DOHH2 (cell line): Measurements from ENCODE around the gene RASGEF1C.

ENCODE experiments used
- H3F3A ChIP-seq: fragments of 200-600 bp; sonication (generic), shearing (Covaris generic); 2 replicates; pipeline ENCODE4 v1.6.0; 2016; ENCODE audit warnings: antibody characterized with exemption, mild to moderate bottlenecking; ENCODE audit not compliant: control insufficient read depth, insufficient read depth
- H3K27ac ChIP-seq: fragments of 200-600 bp; sonication (generic); 2 replicates; pipeline ENCODE4 v1.5.1; 2014; ENCODE audit warnings: low read depth, mild to moderate bottlenecking, low read length, moderate library complexity
- H3K27me3 ChIP-seq: fragments of 200-600 bp; sonication (generic); 2 replicates; pipeline ENCODE4 v1.6.1; 2014; ENCODE audit warnings: mild to moderate bottlenecking, low read length, mixed read lengths; ENCODE audit not compliant: control insufficient read depth
- H3K36me3 ChIP-seq: fragments of 200-600 bp; sonication (generic); 2 replicates; pipeline ENCODE4 v1.6.1; 2014; ENCODE audit warnings: mild to moderate bottlenecking, low read length, moderate library complexity, mixed read lengths; ENCODE audit not compliant: control insufficient read depth
- H3K4me1 ChIP-seq: fragments of 200-600 bp; sonication (generic); 2 replicates; pipeline ENCODE4 v1.6.1; 2014; ENCODE audit warnings: mild to moderate bottlenecking, low read length, mixed read lengths; ENCODE audit not compliant: control insufficient read depth
- H3K4me2 ChIP-seq: fragments of 200-600 bp; sonication (generic); 2 replicates; pipeline ENCODE4 v1.6.0; 2014; ENCODE audit warnings: mild to moderate bottlenecking, low read length, moderate library complexity
- H3K4me3 ChIP-seq: fragments of 200-600 bp; sonication (generic); 2 replicates; pipeline ENCODE4 v1.5.1; 2014; ENCODE audit warnings: mild to moderate bottlenecking, low read length, mixed read lengths
- H3K79me2 ChIP-seq: fragments of 200-600 bp; sonication (generic); 2 replicates; pipeline ENCODE4 v1.6.1; 2014; ENCODE audit warnings: mild to moderate bottlenecking, low read length, mixed read lengths; ENCODE audit not compliant: control insufficient read depth
- H3K9me2 ChIP-seq: fragments of 200-600 bp; sonication (generic); replicated peaks from 2 replicates; pipeline ENCODE4 v1.6.1; 2014; ENCODE audit warnings: mild to moderate bottlenecking, low read length, mixed read lengths; ENCODE audit not compliant: control insufficient read depth
- H3K9me3 ChIP-seq: fragments of 200-600 bp; sonication (generic); 2 replicates; pipeline ENCODE4 v1.6.1; 2014; ENCODE audit warnings: antibody characterized with exemption, low read length, mixed read lengths; ENCODE audit not compliant: control insufficient read depth, insufficient read depth
- H4K20me1 ChIP-seq: fragments of 200-600 bp; sonication (generic); 2 replicates; pipeline ENCODE4 v1.6.0; 2014; ENCODE audit warnings: low read depth, mild to moderate bottlenecking, antibody characterized with exemption, low read length, moderate library complexity; ENCODE audit not compliant: control insufficient read depth, insufficient read depth
- EZH2phosphoT487 ChIP-seq: fragments of 200-600 bp; sonication (generic); IDR thresholded peaks from 2 replicates; pipeline ENCODE4 v1.6.1; 2017; ENCODE audit warnings: borderline replicate concordance, mild to moderate bottlenecking, antibody characterized with exemption, low read length, moderate library complexity, mixed read lengths
- TF ChIP-seq, protein P1 (sequence below): fragments of 200-600 bp; sonication (generic); IDR thresholded peaks from one replicate; pipeline ENCODE4 v1.5.1; 2014; ENCODE audit warnings: antibody characterized with exemption, mild to moderate bottlenecking, low read depth, low read length; ENCODE audit not compliant: poor library complexity, severe bottlenecking

Gene RASGEF1C

DNA sequence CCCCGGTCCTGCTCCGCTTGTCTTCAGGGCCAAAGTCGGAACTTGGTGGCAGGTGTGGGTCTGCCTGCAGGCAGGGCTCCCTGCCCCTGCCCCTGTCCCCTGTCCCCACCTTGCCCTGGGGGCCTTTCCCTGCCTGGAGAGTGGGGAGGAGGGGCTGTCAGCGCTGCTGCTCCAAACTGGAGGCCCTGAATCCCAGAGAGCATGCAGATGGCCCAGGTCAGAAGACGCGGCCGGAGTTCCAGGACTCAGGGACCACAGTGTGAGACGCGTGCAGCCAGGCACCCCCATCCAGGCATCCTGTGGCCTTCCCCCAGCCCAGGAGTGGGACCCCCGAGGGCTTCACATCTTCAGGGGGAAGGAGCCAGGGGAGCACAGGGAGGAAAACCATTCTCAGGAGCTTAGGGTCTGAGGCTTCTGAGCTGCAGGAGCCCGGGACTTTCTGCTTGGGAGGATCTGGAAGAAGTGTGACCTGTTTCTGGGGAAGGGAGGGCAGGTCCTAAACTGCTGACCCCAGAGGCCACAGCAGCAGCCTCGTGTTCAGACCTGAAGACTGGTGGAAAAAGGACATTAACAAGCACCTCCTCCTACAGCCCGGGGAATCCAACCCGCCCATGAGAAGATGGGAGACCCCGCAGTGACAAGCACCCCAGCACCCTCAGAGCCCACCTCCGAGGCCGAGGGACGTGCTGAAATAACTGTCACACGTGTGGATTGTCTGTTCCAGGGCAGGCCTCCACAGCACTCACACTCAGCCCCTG lies 38.0 kb downstream of the RASGEF1C start:
- Histone ChIP-seq H3K79me2 (no peaks in the 10 kb centered on the region), H3K4me2 (no peak overlapping the region), H3K36me3 (no peaks in the 10 kb centered on the region), H3K9me2 (no peaks in the 10 kb centered on the region), H3K4me1 (no peaks in the 10 kb centered on the region), H3K27ac (no peak overlapping the region), H3K27me3 (no peaks in the 10 kb centered on the region), H3K9me3 (no peaks in the 10 kb centered on the region), H4K20me1 (no peaks in the 10 kb centered on the region), H3F3A (no peaks in the 10 kb centered on the region), H3K4me3 (no peak overlapping the region)
- TF ChIP-seq EZH2phosphoT487: no peak
- TF ChIP-seq, protein P1, sequence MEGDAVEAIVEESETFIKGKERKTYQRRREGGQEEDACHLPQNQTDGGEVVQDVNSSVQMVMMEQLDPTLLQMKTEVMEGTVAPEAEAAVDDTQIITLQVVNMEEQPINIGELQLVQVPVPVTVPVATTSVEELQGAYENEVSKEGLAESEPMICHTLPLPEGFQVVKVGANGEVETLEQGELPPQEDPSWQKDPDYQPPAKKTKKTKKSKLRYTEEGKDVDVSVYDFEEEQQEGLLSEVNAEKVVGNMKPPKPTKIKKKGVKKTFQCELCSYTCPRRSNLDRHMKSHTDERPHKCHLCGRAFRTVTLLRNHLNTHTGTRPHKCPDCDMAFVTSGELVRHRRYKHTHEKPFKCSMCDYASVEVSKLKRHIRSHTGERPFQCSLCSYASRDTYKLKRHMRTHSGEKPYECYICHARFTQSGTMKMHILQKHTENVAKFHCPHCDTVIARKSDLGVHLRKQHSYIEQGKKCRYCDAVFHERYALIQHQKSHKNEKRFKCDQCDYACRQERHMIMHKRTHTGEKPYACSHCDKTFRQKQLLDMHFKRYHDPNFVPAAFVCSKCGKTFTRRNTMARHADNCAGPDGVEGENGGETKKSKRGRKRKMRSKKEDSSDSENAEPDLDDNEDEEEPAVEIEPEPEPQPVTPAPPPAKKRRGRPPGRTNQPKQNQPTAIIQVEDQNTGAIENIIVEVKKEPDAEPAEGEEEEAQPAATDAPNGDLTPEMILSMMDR: no peak

DNA sequence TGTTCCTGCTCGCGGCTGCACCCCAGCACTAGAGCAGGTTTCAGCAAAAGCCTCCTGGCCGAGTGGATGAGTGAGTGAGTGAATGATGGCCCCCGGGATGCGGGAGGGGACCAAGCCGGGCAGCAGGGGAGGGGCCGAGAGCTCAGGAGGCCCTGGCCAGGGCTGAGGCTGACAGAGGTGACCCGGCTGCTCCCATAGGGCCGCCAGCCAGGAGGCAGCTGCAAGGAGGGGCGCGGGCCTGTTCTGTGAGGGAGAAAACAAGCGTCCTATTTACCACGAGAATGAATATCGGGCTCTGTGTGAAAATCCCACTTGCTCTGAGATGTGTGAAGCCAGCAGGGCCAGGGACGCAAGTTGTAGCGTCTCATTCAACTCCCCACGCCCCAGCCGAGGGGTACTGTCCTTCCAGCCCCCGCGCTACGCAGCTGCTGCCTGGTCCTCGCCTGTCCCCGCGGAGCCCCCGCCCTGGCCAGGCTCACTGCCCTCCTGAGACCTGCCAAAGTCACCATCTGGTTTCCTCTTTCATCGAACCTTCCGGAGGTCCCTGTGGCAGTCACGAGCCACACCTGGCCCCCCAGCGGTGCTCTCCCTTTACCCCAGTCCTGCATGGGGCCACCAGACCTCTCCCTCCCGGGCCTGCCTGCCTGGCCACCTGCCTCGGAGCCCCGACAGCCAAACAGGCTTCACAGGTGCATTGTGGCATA lies 38.8 kb downstream of the RASGEF1C start:
- Histone ChIP-seq H3K4me1 (no peaks in the 10 kb centered on the region), H3K36me3 (no peaks in the 10 kb centered on the region), H3K9me2 (no peaks in the 10 kb centered on the region), H3K4me3 (no peak overlapping the region), H3K27ac (no peak overlapping the region), H3K27me3 (no peaks in the 10 kb centered on the region), H4K20me1 (no peaks in the 10 kb centered on the region), H3F3A (no peaks in the 10 kb centered on the region), H3K4me2 (no peak overlapping the region), H3K9me3 (no peaks in the 10 kb centered on the region), H3K79me2 (no peaks in the 10 kb centered on the region)
- TF ChIP-seq, protein P1: no peak
- no peak for TF ChIP-seq EZH2phosphoT487

DNA sequence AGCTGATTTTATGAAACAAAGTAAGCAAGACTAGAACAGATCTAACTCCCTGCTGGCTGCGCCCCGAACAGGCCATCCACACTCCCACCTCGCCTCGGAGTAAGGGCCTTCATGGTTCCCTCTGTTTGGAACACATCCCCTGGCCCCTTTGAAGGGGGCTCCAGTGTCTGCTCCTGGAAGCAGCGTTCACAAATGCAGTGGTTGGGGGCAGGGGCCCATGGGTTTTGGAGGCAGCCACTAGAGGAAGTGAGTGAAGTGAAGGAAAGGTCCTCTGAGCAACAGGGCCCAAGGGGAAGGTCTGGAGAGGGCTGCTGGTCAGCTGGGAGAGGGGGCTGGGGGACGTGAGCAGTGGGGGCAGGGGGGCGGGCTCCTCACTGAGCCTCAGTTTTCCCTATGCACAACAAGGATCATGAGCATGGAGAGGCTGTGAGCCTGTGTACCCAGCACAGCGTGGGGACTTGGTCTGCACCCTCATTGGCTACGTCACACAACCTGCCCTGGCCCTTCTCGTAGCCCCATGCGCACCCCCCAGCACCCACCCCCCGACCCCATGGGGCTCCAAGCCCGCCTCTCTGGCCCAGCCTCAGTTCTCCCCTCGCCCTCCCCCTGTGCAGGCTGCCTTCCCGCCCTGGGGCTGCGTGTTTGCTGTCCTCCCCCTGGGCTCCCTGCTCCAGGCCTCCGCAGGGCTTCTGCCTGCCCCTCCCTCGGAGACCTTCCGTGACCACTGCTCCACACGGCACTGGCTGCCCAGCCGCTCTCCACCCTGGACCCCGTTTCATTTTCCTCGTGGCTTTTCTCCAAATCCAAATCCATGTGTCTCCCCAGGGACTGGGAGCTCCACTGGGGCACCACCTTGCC lies 39.5 kb downstream of the RASGEF1C start:
- Histone ChIP-seq H3K4me3 (no peak overlapping the region), H3K27me3 (no peaks in the 10 kb centered on the region), H4K20me1 (no peaks in the 10 kb centered on the region), H3K9me2 (no peaks in the 10 kb centered on the region), H3K4me2 (no peak overlapping the region), H3K4me1 (no peaks in the 10 kb centered on the region), H3K27ac (no peak overlapping the region), H3K36me3 (no peaks in the 10 kb centered on the region), H3F3A (no peaks in the 10 kb centered on the region), H3K79me2 (no peaks in the 10 kb centered on the region), H3K9me3 (no peaks in the 10 kb centered on the region)
- no peak for TF ChIP-seq EZH2phosphoT487
- TF ChIP-seq, protein P1: no peak
